ENCODE data around the gene FUCA1. TPM values are rescaled to one million over a fixed set of nuclear protein-coding genes. Genes with fewer than 3 reads are reported as not detected.
"Not testable (repeated sequence)": the region's sequence is repeated elsewhere in the genome, so short reads cannot be mapped to it uniquely, and the experiment has no call there.

Gene FUCA1
- total RNA-seq, 1 experiment from 2014 or later = 30.9 TPM

DNA sequence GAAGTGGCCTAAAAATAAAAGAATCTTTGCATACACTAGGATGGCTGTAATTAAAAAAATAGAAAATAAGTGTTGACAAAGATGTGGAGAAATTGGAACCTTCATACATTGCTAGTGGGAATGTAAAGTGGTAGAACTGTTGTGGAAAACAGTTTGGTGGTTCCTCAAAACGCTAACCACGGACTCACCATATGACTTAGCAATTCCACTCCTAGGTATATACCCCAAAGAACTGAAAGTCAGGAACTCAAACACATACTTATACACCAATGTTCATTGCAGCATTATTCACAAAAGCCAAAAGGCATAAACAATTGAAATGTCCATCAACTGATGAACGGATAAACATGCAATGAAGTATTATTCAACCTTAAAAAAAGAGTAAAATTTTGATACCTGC lies 32.1 kb downstream of the FUCA1 start:
- H3F3A ChIP-seq (ENCODE audit: insufficient read depth, low read depth) = no peaks in the 10 kb centered on the region
- no peak overlapping the region for H2AFZ ChIP-seq
- H3K27ac ChIP-seq = no peak overlapping the region
- H3K27me3 ChIP-seq (ENCODE audit: insufficient read depth, low read depth) = no peaks in the 10 kb centered on the region
- no peak overlapping the region for H3K4me3 ChIP-seq
- no peak for DNase-seq
- no peaks in the 10 kb centered on the region for H3K4me1 ChIP-seq (replicated peaks; ENCODE audit: insufficient read depth)
- H3K79me2 ChIP-seq (ENCODE audit: low read depth) = no peaks in the 10 kb centered on the region
- no TSS peak for BruUV-seq (replicated peaks)
- no peak for TF ChIP-seq EZH2 (IDR thresholded peaks at IDR 0.05; ENCODE audit: low read depth)
- TF ChIP-seq, protein P1, sequence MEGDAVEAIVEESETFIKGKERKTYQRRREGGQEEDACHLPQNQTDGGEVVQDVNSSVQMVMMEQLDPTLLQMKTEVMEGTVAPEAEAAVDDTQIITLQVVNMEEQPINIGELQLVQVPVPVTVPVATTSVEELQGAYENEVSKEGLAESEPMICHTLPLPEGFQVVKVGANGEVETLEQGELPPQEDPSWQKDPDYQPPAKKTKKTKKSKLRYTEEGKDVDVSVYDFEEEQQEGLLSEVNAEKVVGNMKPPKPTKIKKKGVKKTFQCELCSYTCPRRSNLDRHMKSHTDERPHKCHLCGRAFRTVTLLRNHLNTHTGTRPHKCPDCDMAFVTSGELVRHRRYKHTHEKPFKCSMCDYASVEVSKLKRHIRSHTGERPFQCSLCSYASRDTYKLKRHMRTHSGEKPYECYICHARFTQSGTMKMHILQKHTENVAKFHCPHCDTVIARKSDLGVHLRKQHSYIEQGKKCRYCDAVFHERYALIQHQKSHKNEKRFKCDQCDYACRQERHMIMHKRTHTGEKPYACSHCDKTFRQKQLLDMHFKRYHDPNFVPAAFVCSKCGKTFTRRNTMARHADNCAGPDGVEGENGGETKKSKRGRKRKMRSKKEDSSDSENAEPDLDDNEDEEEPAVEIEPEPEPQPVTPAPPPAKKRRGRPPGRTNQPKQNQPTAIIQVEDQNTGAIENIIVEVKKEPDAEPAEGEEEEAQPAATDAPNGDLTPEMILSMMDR (conservative IDR thresholded peaks at IDR 0.05) = no peak
- H3K9me2 ChIP-seq (ENCODE audit: insufficient read depth) = no peaks in the 10 kb centered on the region
- intact Hi-C loops (cut with micrococcal nuclease; ENCODE audit: unreplicated experiment) = no loop called here
- ChIA-PET POLR2A (ENCODE audit: unreplicated experiment) (no interaction called here), CTCF (no interaction called here)
- H3K36me3 ChIP-seq (ENCODE audit: low read depth) = no peaks in the 10 kb centered on the region
- H4K20me1 ChIP-seq (ENCODE audit: insufficient read depth) = no peaks in the 10 kb centered on the region
- no peaks in the 10 kb centered on the region for H3K9me3 ChIP-seq (ENCODE audit: insufficient read depth, low read depth)
- no peak overlapping the region for H3K4me2 ChIP-seq

DNA sequence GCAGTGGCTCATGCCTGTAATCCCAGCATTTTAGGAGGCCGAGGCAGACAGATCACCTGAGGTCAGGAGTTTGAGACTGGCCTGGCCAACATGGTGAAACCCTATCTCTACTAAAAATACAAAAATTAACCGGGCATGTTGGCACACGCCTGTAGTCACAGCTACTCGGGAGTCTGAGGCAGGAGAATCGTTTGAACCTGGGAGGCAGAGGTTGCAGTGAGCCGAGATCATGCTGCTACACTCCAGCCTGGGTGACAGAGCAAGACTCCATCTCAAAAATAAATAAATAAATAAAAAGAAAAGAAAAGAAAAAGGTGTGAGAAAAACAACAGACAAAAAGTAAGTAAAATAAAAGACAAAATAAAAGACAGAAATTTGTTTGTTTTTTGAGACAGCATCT lies 33.9 kb downstream of the FUCA1 start:
- BruUV-seq (replicated peaks); H3K27ac ChIP-seq; intact Hi-C loops (cut with micrococcal nuclease; ENCODE audit: unreplicated experiment); H3F3A ChIP-seq (ENCODE audit: insufficient read depth, low read depth); H3K27me3 ChIP-seq (ENCODE audit: insufficient read depth, low read depth); DNase-seq; H3K4me3 ChIP-seq; H2AFZ ChIP-seq; H3K4me2 ChIP-seq; H3K9me2 ChIP-seq (ENCODE audit: insufficient read depth); CTCF ChIA-PET; H3K36me3 ChIP-seq (ENCODE audit: low read depth); H3K4me1 ChIP-seq (replicated peaks; ENCODE audit: insufficient read depth); H3K79me2 ChIP-seq (ENCODE audit: low read depth); H3K9me3 ChIP-seq (ENCODE audit: insufficient read depth, low read depth); POLR2A ChIA-PET (ENCODE audit: unreplicated experiment); H4K20me1 ChIP-seq (ENCODE audit: insufficient read depth): not testable (repeated sequence)

DNA sequence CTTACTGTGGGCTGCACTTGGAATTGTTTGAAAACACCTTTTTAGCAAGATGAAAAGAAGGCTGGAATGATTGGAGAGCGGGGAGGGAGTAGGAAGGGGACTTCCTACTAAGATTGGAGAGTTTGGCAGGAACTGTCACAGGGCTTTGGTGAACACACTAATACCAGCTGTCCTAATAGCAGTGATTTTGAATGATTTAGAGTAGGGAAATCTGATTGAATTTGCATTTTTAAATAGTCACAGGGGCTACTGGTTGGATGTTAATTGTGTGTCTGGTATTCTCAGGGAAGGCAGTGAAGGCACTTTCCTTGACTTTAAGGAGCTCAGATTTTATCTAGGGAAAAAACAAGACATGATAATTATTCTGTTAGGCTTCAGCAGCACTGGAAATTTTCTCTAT lies 40.4 kb downstream of the FUCA1 start:
- no peaks in the 10 kb centered on the region for H3K9me2 ChIP-seq (ENCODE audit: insufficient read depth)
- no peak overlapping the region for H3K4me2 ChIP-seq
- ChIA-PET CTCF (no interaction called here), POLR2A (ENCODE audit: unreplicated experiment) (no interaction called here)
- intact Hi-C loops (cut with micrococcal nuclease; ENCODE audit: unreplicated experiment) = no loop called here
- TF ChIP-seq, protein P1 (conservative IDR thresholded peaks at IDR 0.05) = no peak
- TF ChIP-seq EZH2 (IDR thresholded peaks at IDR 0.05; ENCODE audit: low read depth) = no peak
- no peak overlapping the region for H3K27ac ChIP-seq
- no peaks in the 10 kb centered on the region; the same call in 1 of the 2 replicates for H3F3A ChIP-seq (ENCODE audit: insufficient read depth, low read depth)
- no peak overlapping the region for H2AFZ ChIP-seq
- DNase-seq = no peak
- no peaks in the 10 kb centered on the region for H3K36me3 ChIP-seq (ENCODE audit: low read depth)
- no TSS peak for BruUV-seq (replicated peaks)
- H3K4me1 ChIP-seq (replicated peaks; ENCODE audit: insufficient read depth) = peaks cover 17% of the 10 kb centered on the region
- peaks cover 8% of the 10 kb centered on the region for H3K79me2 ChIP-seq (ENCODE audit: low read depth)
- no peaks in the 10 kb centered on the region for H3K9me3 ChIP-seq (ENCODE audit: insufficient read depth, low read depth)
- no peak overlapping the region for H3K4me3 ChIP-seq
- H4K20me1 ChIP-seq (ENCODE audit: insufficient read depth) = no peaks in the 10 kb centered on the region
- no peaks in the 10 kb centered on the region for H3K27me3 ChIP-seq (ENCODE audit: insufficient read depth, low read depth)

DNA sequence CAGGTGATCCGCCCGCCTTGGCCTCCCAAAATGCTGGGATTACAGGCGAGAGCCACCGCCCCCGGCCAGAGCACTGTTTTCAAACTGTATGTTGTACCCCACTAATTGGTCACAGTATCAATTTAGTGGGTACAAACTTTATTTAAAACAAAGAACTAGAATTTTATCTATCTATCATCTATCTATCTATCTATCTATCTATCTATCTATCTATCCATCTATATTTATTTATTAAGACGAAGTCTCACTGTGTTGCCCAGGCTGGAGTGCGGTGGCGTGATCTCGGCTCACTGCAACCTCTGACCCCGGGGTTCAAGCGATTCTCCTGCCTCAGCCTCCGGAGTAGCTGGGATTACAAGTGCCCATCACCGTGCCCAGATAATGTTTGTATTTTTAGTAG lies 41.5 kb downstream of the FUCA1 start:
- H3K79me2 ChIP-seq (ENCODE audit: low read depth); H3K4me2 ChIP-seq; H3K27me3 ChIP-seq (ENCODE audit: insufficient read depth, low read depth); H4K20me1 ChIP-seq (ENCODE audit: insufficient read depth); intact Hi-C loops (cut with micrococcal nuclease; ENCODE audit: unreplicated experiment); H3K27ac ChIP-seq; CTCF ChIA-PET; BruUV-seq (replicated peaks); H2AFZ ChIP-seq; DNase-seq; H3K9me2 ChIP-seq (ENCODE audit: insufficient read depth); H3K4me3 ChIP-seq; H3F3A ChIP-seq (ENCODE audit: insufficient read depth, low read depth); POLR2A ChIA-PET (ENCODE audit: unreplicated experiment); H3K9me3 ChIP-seq (ENCODE audit: insufficient read depth, low read depth); H3K36me3 ChIP-seq (ENCODE audit: low read depth): not testable (repeated sequence)
- H3K4me1 ChIP-seq (replicated peaks; ENCODE audit: insufficient read depth) = peaks cover 17% of the 10 kb centered on the region

Measured in PC-9 (cell line).